HAP-1 (cell line): Measurements from ENCODE around the gene CRISP1.
"Not testable (repeated sequence)": the region's sequence is repeated elsewhere in the genome, so short reads cannot be mapped to it uniquely, and the experiment has no call there.

Experiments used
- DNase-seq, 2 experiments: peaks; one replicate each; pipeline ENCODE4 v3.0.0-alpha.2; 2016 to 2020; ENCODE audit warnings: low spot score in 2 of 2
- H3K27me3 ChIP-seq: fragments of 250-450 bp; sonication (Bioruptor Pico); 2 replicates; pipeline ENCODE4 v1.5.1; 2020; ENCODE audit warnings: low read depth, mild to moderate bottlenecking, moderate library complexity
- H3K36me3 ChIP-seq: fragments of 250-450 bp; sonication (Bioruptor Pico); replicated peaks from 2 replicates; pipeline ENCODE4 v1.5.1; 2020; ENCODE audit warnings: mild to moderate bottlenecking
- H3K4me1 ChIP-seq: fragments of 250-450 bp; sonication (Bioruptor Pico); 2 replicates; pipeline ENCODE4 v1.5.1; 2020; ENCODE audit warnings: mild to moderate bottlenecking
- H3K4me3 ChIP-seq: fragments of 250-450 bp; sonication (Bioruptor Pico); 2 replicates; pipeline ENCODE4 v1.5.1; 2020; ENCODE audit warnings: mild to moderate bottlenecking, moderate library complexity
- H3K9me3 ChIP-seq: fragments of 250-450 bp; sonication (Bioruptor Pico); 2 replicates; pipeline ENCODE4 v1.5.1; 2020; ENCODE audit warnings: mild to moderate bottlenecking, moderate library complexity
- in situ Hi-C: fragments of 300-500 bp; cut with MboI; formaldehyde crosslinking; loops from 3 replicates; pipeline ENCODE4 v1.14.3; 2020; ENCODE audit warnings: low sequenced_read_pairs, inconsistent platforms, mixed read lengths

CRISP1 gene

DNA sequence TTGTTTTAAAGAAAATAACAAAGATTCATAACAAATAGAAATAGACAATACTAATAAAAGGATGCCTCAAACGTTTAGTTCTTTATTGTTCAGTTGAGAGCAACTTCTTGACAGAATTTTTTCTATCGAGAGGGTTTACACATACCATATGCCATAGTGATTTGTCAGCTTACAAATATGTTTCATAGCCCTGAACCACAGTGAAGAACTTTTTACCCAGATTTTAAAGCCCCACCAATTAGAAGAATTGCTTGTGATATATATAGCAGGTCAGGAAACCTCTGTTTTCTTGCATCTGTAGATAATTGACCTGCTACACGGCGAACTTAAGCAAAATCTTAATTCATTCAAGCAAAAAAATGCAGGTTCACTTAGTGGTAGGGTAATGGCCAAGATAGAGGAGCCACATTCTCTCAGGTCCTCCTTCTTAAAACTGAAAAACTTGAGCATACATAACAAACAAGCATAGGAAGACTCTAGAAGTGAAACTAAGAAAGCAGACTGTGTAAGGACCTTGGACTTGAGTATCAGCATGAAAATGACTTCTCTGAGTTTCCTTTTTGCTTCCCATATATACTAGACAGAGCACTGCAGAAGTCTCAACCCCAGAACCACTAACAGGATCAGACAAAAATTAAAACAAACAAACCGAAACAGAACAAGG, 39.5 kb downstream of the CRISP1 start:
- no peaks in the 10 kb centered on the region for H3K36me3 ChIP-seq
- no peaks in the 10 kb centered on the region for H3K27me3 ChIP-seq
- in situ Hi-C loops, result no loop called here
- H3K4me1 ChIP-seq, result no peaks in the 10 kb centered on the region
- H3K9me3 ChIP-seq, result no peaks in the 10 kb centered on the region
- H3K4me3 ChIP-seq, result no peak overlapping the region
- no peak for DNase-seq

DNA sequence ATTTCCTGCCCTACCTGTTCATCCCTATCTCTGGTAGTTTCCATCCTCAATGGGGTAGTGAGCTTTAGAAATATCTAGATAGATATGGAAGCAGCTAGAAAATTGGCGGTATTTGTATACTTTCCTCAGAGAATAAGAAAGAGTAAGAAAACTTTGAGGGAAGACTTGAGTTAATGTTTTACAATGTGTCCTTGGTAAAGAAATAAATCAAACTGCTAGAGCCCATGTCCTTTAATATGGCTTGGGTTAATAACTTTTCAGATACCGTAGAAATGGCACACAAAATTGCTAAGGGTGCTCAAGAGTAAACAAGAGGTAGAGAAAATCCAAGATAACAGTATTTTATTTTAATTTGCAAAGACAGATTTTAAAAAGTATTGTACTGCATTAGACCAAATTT, 51.2 kb downstream of the CRISP1 start:
- in situ Hi-C loops, result no loop called here
- Histone ChIP-seq H3K27me3 (no peaks in the 10 kb centered on the region), H3K9me3 (no peaks in the 10 kb centered on the region), H3K4me3 (no peak overlapping the region), H3K36me3 (no peaks in the 10 kb centered on the region), H3K4me1 (no peaks in the 10 kb centered on the region)
- DNase-seq, result no peak

DNA sequence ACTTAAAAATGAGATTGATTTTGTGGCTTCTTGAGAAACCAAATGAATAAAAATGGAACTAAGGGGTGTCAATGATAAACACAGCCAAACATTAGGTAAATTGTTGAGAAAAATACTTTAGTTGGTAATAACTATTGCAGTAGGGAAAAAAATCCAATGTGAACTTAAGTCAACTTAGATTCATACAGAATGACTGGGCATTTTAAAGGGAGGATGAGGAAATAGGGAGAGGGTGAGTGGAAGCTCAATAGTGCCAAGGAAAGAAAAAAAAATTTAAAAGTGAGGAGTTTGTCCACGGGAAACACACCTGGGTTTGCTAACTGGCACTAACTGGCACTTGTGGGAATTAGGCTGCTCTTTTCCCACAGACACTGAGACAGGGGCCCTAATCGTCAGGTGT, 53.1 kb downstream of the CRISP1 start:
- H3K36me3 ChIP-seq, result no peaks in the 10 kb centered on the region
- in situ Hi-C loops, result no loop called here
- H3K4me1 ChIP-seq, result no peaks in the 10 kb centered on the region
- H3K4me3 ChIP-seq, result no peak overlapping the region
- H3K27me3 ChIP-seq, result no peaks in the 10 kb centered on the region
- DNase-seq, result no peak
- no peaks in the 10 kb centered on the region for H3K9me3 ChIP-seq

DNA sequence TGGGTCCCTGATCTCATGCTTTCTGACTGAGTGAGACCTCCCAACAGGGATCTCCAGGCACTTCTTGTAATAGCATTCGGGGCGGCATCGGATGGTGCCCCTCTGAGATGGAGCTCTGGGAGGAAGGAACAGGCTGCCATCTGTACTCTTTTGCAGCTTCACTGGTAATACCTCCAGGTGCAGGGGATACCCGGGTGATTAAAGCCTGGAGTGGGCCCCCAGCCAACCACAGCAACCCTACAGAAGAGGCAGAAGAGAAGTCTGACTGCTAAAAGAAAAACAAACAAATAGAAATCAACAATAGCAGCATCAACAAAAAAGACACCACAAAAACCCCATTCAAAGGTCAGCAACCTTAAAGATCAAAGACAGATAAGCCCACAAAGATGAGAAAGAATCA, 60.2 kb downstream of the CRISP1 start:
- Histone ChIP-seq H3K9me3 (no peaks in the 10 kb centered on the region), H3K4me1 (no peaks in the 10 kb centered on the region), H3K36me3 (no peaks in the 10 kb centered on the region), H3K4me3 (no peak overlapping the region), H3K27me3 (no peaks in the 10 kb centered on the region)
- DNase-seq, result no peak
- in situ Hi-C loops, result no loop called here

DNA sequence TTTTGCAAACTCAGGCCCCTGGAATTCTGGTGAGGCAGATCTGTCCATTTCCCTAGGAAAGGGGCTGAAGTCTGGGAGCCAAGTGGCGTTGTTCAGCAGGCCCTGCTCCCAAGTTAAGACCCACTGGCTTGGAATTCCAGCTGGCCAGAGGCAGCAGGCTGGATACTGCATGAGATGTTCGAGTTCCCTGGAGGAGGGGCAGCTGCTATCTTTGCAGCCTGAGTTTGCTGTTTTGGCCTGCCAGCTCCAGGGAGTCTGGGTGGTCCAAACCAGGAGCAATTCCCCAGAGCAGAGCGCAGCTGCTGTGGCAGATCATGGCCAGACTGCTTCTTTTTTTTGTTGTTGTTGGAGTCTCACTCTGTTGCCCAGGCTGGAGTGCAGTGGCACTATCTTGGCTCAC, 61.1 kb downstream of the CRISP1 start:
- H3K4me3 ChIP-seq, result no peak overlapping the region
- H3K36me3 ChIP-seq, result no peaks in the 10 kb centered on the region
- in situ Hi-C loops, result no loop called here
- DNase-seq, result no peak
- H3K9me3 ChIP-seq, result no peaks in the 10 kb centered on the region
- no peaks in the 10 kb centered on the region for H3K4me1 ChIP-seq
- no peaks in the 10 kb centered on the region for H3K27me3 ChIP-seq

DNA sequence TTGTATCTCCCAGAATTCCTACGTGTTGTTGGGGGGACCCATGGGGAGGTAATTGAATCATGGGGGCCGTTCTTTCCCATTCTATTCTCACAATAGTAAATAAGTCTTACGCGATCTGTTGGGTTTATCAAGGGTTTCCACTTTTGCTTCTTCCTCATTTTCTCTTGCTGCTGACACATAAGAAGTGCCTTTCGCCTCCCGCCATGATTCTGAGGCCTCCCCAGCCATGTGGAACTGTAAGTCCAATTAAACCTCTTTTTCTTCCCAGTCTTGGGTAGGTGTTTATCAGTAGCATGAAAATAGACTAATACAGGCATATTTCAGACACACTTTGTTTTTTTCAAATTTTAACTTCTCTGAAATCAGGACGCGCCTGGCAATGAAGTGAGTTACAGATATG, 64.8 kb downstream of the CRISP1 start:
- no peaks in the 10 kb centered on the region for H3K9me3 ChIP-seq
- no peaks in the 10 kb centered on the region for H3K27me3 ChIP-seq
- DNase-seq, result no peak

DNA sequence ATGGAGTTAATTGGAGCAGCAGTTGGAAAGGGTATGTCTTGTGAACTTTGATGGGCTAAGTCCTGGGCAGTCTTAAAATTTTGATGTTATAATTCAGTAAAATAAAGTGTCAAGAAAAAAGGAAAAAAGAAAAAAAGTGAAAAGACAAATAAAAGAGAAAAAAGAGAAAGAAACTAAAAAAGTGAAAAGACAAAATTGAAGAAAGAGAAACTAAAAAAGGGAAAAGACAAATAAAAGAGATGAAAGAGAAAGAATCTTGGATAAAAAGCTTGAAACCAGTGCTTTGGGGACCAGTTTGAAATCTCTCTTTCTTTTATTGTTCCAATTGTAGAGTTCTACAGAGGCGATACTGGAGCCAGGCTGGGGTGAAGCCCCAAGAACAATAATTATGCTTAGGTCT, 67.2 kb downstream of the CRISP1 start:
- Histone ChIP-seq H3K4me3 (no peak overlapping the region), H3K27me3 (no peaks in the 10 kb centered on the region), H3K9me3 (no peaks in the 10 kb centered on the region), H3K4me1 (no peaks in the 10 kb centered on the region), H3K36me3 (no peaks in the 10 kb centered on the region)
- in situ Hi-C loops, result no loop called here
- DNase-seq, result no peak

More for the DNA sequence above, 64.8 kb downstream of the CRISP1 start:
- in situ Hi-C loops, result no loop called here
- Histone ChIP-seq H3K36me3 (no peaks in the 10 kb centered on the region), H3K4me3 (no peak overlapping the region), H3K4me1 (no peaks in the 10 kb centered on the region)

DNA sequence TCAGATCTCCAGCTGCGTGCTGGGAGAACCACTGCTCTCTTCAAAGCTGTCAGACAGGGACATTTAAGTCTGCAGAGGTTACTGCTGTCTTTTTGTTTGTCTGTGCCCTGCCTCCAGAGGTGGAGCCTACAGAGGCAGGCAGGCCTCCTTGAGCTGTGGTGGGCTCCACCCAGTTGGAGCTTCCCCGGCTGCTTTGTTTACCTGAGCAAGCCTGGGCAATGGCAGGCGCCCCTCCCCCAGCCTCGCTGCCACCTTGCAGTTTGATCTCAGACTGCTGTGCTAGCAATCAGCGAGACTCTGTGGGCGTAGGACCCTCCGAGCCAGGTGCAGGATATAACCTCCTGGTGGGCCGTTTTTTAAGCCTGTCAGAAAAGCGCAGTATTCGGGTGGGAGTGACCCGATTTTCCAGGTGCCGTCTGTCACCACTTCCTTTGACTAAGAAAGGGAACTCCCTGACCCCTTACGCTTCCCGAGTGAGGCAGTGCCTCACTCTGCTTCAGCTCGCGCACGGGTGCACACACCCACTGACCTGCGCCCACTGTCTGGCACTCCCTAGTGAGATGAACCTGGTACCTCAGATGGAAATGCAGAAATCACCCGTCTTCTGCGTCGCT, 69.4 kb downstream of the CRISP1 start:
- H3K36me3 ChIP-seq, in situ Hi-C loops, DNase-seq, H3K4me3 ChIP-seq, H3K4me1 ChIP-seq, H3K9me3 ChIP-seq, H3K27me3 ChIP-seq: not testable (repeated sequence)

DNA sequence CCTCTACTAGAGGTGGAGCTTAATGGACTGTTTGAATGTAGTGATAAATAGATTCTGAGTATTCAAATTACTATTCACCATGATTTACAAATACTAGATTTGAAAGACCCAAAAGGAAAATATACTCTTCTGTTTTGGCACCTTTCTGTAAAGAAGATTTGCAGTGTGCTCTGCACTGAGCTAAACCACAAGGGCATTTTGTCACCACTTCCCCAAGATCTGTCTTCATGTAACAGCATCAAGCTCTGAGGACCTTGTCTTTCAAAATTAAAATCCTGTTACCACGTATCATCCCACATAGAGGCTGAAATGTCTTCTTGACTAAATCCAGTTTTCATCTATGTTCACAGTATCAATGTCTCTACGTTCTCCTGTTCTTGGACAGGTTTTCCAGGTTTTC, 76.0 kb downstream of the CRISP1 start:
- in situ Hi-C loops, result no loop called here
- H3K9me3 ChIP-seq, result no peaks in the 10 kb centered on the region
- no peaks in the 10 kb centered on the region for H3K27me3 ChIP-seq
- no peak overlapping the region for H3K4me3 ChIP-seq
- H3K4me1 ChIP-seq, result no peaks in the 10 kb centered on the region
- no peak for DNase-seq
- H3K36me3 ChIP-seq, result no peaks in the 10 kb centered on the region

DNA sequence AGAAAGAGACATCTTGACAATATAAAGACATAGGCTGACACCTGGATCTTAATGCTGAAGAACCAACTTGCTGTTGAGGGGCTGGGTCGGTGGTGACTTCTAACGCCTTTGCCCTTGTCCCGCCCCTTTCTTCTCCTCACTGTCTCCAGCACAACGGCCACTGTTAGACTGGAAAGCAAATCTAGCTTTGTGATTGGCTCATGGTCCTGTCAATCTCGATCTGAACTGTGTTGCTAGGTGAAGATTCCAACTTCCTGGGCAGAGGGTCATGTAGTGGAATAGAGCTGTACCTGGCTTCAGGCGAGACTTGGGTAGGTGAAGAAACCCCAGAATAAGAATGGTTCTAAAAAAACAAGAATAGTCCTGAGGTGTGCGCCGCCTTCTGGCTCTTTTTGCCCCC, 79.2 kb downstream of the CRISP1 start, which contains the start of gene PGK2:
Gene PGK2 (minus strand): TSS at position 110 of the 400 bp plus-strand sequence. CDS start 98 bp downstream, at position 12.
- in situ Hi-C loops, result no loop called here
- H3K27me3 ChIP-seq, result no peaks in the 10 kb centered on the region
- no peaks in the 10 kb centered on the region for H3K9me3 ChIP-seq
- H3K4me3 ChIP-seq, result no peak within 1 kb of the TSS
- peak in 1 of 2 experiments; percentile 51 for DNase-seq
- no peaks in the 10 kb centered on the region for H3K4me1 ChIP-seq
- no peaks in the 10 kb centered on the region for H3K36me3 ChIP-seq

DNA sequence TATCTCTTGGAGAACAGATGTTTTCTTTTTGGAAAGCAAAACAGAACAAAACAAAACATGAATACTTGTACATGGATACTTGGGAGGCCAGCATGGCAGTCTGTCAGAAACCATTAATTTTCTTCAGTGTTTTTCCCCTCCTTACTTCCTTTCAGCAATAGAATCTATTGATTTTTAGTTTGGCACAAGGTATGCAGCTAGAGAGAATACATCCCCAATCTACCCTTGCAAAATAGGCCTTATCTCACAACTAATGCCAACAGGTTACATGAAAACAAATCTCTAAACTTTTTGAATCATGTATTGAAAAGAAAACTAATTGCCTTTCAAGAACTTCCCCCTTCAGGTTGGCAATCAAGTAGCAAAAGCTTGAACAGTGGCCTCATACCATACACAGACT, 82.1 kb downstream of the CRISP1 start:
- H3K27me3 ChIP-seq, result no peaks in the 10 kb centered on the region
- no peaks in the 10 kb centered on the region for H3K9me3 ChIP-seq
- in situ Hi-C loops, result no loop called here
- H3K36me3 ChIP-seq, result no peaks in the 10 kb centered on the region
- no peak for DNase-seq
- H3K4me1 ChIP-seq, result no peaks in the 10 kb centered on the region
- H3K4me3 ChIP-seq, result no peak overlapping the region
